Skin epidermis (tissue), 12 donors: ENCODE data around the gene RIPOR1.
A peak's percentile ranks its signal among the peaks of the same experiment; 100 is the strongest.

Experiments used
- H3K27ac ChIP-seq, 21 experiments: fragments of 200-600 bp; sonication (generic) in 11 of 21; one replicate each; pipeline ENCODE4 v1.5.0; 2020; ENCODE audit warnings: mild to moderate bottlenecking in 3 of 21, inconsistent platforms in 2 of 21, moderate library complexity in 2 of 21
- H3K4me3 ChIP-seq, 7 experiments: fragments of 200-600 bp; sonication (generic) in 2 of 7; one replicate each; pipeline ENCODE4 v1.5.0; 2020; ENCODE audit warnings: inconsistent platforms in 2 of 7, mild to moderate bottlenecking in 2 of 7, moderate library complexity in 1 of 7

RIPOR1 gene

DNA sequence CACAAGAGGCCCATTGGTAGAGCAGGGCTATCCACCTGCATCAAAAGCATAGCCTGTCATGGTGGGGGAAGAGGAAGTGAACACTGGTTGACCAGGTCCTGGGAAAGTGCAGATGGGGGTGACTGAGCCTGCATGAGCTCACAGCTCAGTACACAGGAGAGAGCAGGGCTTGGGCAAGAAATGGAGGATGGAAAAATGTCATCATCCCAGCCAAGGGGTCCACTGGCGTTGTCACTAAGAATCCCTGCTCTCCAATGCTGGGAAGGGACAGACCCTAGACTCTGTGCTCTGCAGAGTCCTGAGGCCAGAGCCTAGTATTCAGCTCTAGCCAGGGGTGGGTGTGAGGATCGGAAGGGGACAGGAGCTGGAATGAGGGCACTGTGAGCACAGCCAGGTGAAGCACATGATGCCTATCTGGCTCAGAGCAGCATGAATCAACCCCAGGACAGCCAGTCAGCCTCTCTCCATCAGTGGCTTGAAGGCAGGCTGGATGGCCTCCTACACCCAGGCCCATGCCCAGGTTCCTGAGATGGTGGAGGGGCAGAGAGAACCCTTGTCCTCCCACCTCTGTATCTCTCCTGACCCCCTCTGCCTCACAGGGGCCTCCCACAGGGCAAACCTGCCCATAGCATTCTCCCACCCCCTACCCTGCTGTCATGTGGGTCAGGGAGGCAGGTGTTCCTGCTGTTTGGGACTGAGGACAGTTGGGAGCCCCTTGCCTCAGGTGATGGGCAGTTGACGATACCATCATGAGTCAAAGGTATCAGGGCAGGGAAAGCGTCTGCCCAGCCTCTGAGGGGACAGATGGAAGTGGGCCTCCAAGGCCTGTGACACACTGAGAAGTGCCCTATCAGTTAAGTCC is 19.9 kb downstream of the RIPOR1 start:
- Histone ChIP-seq H3K4me3 (no peak overlapping the region), H3K27ac (peak overlapping the region in 17 of 21 experiments; percentile 22 to 85 (median 51))

DNA sequence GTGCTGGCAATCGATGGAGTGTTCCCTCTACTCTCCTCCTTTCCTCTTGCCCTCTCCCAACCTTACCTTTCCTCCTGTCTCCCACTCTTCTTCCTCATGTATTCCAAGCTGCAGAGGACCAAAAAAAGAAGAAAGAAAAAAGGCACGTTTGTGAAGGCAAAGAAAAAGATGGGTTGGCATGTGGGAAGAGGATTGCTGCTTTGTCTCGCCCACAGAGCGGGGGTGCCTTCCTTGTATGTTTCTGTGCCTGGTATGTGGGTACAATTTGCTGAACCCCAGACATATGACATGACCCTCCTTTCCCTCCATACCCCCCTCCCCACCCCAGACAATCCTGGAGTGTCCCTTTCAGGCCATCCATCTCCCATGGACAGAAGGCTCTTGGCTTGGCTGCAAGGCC is 20.6 kb downstream of the RIPOR1 start:
- Histone ChIP-seq H3K27ac (peak overlapping the region in 8 of 21 experiments; percentile 22 to 85 (median 54)), H3K4me3 (no peak overlapping the region)

DNA sequence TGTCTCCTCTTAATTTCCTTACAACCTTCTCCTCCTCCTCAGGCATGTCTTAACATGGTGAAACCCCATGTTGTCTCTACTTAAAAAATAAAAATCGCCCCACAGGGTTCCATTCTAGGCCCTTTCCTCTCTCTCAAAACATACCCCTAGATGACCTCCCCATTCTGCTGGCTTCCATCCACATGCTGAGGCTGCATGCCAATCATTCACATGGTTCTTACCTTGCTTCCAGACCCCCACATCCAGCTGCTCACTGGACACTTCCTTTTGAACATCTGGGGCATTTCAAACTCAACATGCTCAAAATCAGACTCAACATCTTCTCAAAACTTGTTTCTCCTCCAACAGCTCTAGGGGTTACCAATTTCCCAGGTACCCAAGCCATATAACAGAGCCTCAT is 21.3 kb downstream of the RIPOR1 start:
- Histone ChIP-seq H3K27ac (peak overlapping the region in 1 of 21 experiments; percentile 84), H3K4me3 (no peak overlapping the region)

DNA sequence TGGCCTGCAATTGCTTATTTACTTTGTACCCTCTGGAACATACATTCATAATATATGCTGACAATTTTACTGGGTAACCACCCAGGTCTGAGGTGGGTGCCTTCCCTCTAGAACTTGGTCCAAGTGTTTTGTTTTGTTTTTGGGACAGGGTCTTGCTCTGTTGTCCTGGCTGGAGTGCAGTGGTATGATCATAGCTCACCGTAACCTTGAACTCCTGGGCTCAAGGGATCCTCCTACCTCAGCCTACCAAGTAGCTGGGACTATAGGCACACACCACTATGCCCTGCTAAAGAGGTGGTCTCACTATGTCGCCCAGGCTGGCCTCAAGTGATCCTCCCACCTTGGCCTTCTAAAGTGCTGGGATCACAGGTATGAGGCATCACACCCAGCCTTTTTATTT is 22.5 kb downstream of the RIPOR1 start:
- Histone ChIP-seq H3K27ac (no peak overlapping the region), H3K4me3 (no peak overlapping the region)

DNA sequence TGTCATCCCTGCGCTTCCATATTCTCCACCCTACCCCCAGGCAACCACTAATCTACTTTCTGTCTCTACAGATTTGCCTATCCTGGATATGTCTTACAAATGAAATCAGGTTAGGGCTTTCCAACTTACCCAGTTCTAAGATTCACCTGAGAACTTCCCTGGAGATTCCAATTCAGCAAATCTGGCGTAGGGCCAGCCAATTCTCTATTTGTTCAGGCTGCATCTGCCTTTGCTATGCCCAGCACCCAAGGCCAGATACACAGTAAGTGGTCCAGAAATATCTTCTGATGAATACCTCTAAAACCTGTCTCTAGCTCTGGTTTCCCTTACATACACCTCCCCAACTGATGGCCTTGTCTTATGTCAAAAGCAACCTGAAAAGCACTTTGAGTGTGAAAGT is 23.3 kb downstream of the RIPOR1 start:
- Histone ChIP-seq H3K27ac (peak overlapping the region in 4 of 21 experiments; percentile 6 to 44 (median 14)), H3K4me3 (no peak overlapping the region)

DNA sequence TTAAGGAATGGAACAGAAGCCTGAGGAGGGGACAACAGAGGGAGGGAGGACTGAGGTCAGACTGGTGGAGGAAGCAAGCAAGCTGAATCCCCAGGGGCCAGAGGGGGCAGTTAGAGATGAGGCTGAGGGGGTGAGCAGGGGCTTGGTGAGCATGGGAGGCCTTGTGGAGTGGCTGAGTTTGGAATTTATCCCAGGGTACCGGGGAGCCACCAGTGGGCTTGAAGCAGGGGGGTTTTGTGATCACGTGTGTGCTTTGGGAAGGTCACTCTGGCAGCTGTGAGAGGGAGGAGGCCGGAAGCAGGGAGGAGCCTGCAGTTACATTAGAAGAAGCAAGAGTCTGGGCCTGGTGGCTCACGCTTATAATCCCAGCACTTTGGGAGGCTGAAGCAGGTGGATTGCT is 23.8 kb downstream of the RIPOR1 start:
- H3K27ac ChIP-seq: peak overlapping the region in 6 of 21 experiments; percentile 0 to 57 (median 26)

GRCh38 chr16:67555795-67556212 is 27.2 kb downstream of the RIPOR1 start:
- peak overlapping the region in 16 of 21 experiments; percentile 16 to 88 (median 58) for H3K27ac ChIP-seq
- H3K4me3 ChIP-seq: no peak overlapping the region

More for the DNA sequence above, 23.8 kb downstream of the RIPOR1 start:
- no peak overlapping the region for H3K4me3 ChIP-seq

DNA sequence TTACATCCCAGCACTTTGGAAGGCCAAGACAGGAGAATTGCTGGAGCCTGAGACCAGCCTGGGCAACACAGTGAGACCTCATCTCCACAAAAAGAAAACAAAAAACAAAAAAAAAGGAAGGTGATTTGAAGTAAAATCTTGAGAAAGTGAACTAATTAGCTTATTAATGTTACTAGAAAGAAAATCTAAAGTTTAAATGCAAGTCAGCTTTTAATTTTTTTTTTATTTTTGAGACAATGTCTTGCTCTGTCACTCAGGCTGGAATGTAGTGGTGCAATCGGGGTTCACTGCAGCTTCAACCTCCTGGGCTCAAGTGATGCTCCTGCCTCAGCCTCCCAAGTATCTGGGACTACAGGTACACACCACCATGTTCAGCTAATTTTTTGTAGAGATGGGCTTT is 30.2 kb downstream of the RIPOR1 start:
- Histone ChIP-seq H3K27ac (no peak overlapping the region), H3K4me3 (no peak overlapping the region)

GRCh38 chr16:67560827-67561342 is 32.3 kb downstream of the RIPOR1 start:
- Histone ChIP-seq H3K4me3 (peak overlapping the region in 1 of 7 experiments; percentile 93), H3K27ac (peak overlapping the region in 18 of 21 experiments; percentile 96 to 100 (median 99))

DNA sequence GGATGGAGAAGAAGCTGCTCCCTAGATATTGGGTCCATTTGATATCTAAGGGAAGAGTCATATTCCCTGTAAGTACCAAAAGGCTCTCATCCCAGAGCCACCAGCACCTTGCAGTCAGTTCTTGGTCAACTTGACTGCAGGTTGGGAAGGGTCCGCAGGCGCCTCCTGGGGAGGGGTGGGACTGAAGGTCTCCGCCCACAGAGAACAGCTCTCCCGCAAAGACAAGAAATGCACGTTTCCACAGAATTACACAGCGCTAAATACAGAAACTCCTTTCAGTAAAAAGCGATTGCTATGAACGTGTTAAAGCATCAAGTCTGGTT is 32.8 kb downstream of the RIPOR1 start:
- Histone ChIP-seq H3K27ac (peak overlapping the region; percentile 31 to 100 (median 99)), H3K4me3 (peak overlapping the region; percentile 69 to 96 (median 91))

- Histone ChIP-seq H3K4me3 (peak overlapping the region; percentile 69 to 96 (median 91)), H3K27ac (peak overlapping the region; percentile 92 to 100 (median 99))
Measured at GRCh38 chr16:67561824-67562525, 33.3 kb downstream of the RIPOR1 start.

GRCh38 chr16:67562526-67562917 is 33.9 kb downstream of the RIPOR1 start, which contains the start of gene CTCF:
TSS of gene CTCF (plus strand) at chr16:67562526. CDS start at chr16:67610833, 48,307 bp downstream.
- peak within 1 kb of the TSS; percentile 69 to 96 (median 91) for H3K4me3 ChIP-seq
- H3K27ac ChIP-seq: peak within 1 kb of the TSS; percentile 92 to 100 (median 99)

DNA sequence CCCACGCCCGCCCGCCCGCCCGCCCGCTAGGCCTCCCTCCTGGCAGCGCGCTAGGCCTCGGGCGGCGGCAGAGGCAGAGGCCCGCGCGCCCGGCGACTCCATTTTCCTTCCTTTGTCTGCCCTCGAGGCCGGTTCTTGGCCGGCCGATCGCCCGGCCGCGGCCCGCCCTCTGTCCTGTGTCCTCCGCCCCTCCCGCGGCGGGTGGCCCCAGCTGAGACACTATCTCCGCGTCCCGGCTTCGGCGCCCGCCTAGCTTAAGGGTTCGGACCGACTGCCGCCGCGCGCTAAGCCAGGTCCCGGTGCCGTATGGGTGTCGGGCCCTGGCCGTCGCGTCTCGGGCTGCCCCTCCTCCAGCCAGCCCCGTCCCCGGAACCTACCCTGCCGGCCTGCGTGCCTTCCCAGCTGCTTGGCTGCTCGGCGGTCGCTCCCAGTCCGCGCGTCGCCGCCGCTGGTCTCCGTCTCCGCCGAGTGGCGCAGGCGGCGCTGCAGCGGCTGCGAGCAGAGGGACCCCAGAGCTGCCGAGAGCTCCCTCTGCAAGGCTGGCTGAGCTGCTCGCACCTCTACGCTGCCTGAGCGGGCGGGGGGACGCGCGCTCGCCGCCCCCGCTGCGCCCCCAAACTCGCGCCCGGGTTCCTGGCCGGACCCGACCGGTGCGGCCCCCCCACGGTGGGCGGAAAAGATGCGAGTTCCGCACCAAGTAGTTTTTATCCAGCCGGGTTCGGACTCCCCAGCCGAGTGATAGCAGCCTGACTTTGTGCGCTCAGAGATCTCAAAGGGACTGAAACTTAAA is 34.5 kb downstream of the RIPOR1 start:
- Histone ChIP-seq H3K27ac (peak overlapping the region; percentile 92 to 100 (median 99)), H3K4me3 (peak overlapping the region; percentile 69 to 96 (median 91))

DNA sequence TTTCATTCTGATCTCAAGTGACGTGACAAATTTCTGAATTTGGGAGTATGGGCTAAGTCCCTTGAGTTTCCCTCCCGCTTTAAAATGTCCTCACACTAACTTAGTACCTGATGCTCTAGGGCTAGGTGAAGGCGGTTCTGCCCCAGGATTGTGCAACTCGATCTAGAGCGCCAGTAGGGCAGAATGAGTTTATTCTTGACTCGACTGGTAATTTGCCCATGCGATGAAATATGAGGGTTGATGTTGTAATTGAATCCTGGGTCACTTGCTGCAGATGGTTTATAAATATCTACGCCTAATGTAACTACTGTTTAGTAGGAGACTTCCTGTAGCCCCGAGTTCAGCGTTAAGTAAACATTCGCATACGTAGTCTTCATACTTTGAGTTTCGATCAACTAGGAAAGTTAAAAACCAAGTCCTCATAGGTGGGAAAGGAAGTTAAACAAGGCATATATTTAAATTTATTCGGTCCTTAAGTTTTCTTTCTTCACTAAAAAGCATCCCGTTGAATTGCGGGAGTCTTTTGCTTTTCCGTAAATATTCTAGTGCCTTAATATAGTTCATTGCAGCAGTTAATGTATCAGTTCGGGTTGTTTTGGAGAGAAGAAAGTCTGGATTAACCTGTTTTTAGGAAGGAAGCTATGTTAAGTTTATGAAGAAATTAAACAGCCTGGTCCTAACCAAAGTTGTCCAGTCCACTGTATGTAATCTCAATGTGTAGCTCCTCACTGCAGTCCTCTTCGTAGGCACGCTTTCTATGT is 35.3 kb downstream of the RIPOR1 start:
- peak overlapping the region; percentile 92 to 100 (median 99) for H3K27ac ChIP-seq

GRCh38 chr16:67565470-67566100 is 37.0 kb downstream of the RIPOR1 start:
- H3K4me3 ChIP-seq: no peak overlapping the region
- H3K27ac ChIP-seq: peak overlapping the region in 1 of 21 experiments; percentile 2

More for the DNA sequence above, 35.3 kb downstream of the RIPOR1 start:
- peak overlapping the region; percentile 69 to 96 (median 91) for H3K4me3 ChIP-seq

- Histone ChIP-seq H3K27ac (no peak overlapping the region), H3K4me3 (no peak overlapping the region)
Measured at GRCh38 chr16:67571464-67571863, 42.8 kb downstream of the RIPOR1 start.

GRCh38 chr16:67571981-67572431 is 43.4 kb downstream of the RIPOR1 start:
- Histone ChIP-seq H3K27ac (no peak overlapping the region), H3K4me3 (no peak overlapping the region)

DNA sequence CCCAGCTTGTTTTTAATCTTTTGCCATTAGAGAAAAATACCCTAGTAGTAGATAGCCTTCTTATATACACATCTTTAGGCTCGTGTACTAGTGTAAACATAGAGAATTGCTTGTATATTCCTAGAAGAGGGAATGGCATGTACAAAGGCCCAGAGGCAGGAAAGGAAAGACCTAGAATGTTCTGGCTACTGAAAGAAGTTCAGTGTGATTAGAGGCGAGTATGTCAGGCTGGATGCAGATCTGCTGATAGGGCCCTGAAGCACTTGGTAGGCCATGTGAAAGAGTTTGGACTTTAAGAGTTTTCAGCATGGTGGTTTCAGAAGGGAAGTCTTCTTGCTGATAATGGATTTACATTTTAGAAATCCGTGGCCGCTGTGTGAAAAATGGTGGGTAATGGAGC is 51.1 kb downstream of the RIPOR1 start:
- no peak overlapping the region for H3K27ac ChIP-seq
- no peak overlapping the region for H3K4me3 ChIP-seq
